ENCODE results near the gene IRF5.

GRCh38 chr7:128904381-128905197 is 33.1 kb upstream of the IRF5 start:
- TF ChIP-seq CTCF (IDR thresholded peaks at IDR 0.05 in 8 of 11, conservative IDR thresholded peaks at IDR 0.05 in 3 of 11): peak; percentile 53 to 79 (median 65)
- TF ChIP-seq POLR2A (IDR thresholded peaks at IDR 0.05): no peak

All from spleen (tissue), 7 donors.